SU-DHL-6 (cell line): Measurements from ENCODE around the gene SKI.

ENCODE experiments used
- H2AFZ ChIP-seq: fragments of 200-600 bp; sonication (generic); 2 replicates; pipeline ENCODE4 v1.6.1; 2014; ENCODE audit warnings: low read depth, mild to moderate bottlenecking, moderate library complexity, mixed read lengths, antibody characterized with exemption, low read length; ENCODE audit not compliant: severe bottlenecking
- H3F3A ChIP-seq: fragments of 200-600 bp; shearing (Covaris generic); 2 replicates; pipeline ENCODE4 v1.6.0; 2016; ENCODE audit warnings: antibody characterized with exemption, mild to moderate bottlenecking; ENCODE audit not compliant: insufficient read depth
- H3K27ac ChIP-seq: fragments of 200-600 bp; sonication (generic); 2 replicates; pipeline ENCODE4 v1.5.1; 2016; ENCODE audit warnings: low read depth, mild to moderate bottlenecking, low read length, moderate library complexity, mixed read lengths
- H3K27me3 ChIP-seq: fragments of 200-600 bp; sonication (generic), shearing (Covaris generic); 2 replicates; pipeline ENCODE4 v1.6.0; 2014; ENCODE audit warnings: mild to moderate bottlenecking, low read length
- H3K36me3 ChIP-seq: fragments of 200-600 bp; sonication (generic); 2 replicates; pipeline ENCODE4 v1.6.1; 2014; ENCODE audit warnings: mild to moderate bottlenecking, low read length, mixed read lengths
- H3K4me2 ChIP-seq: fragments of 300-600, 200-600 bp; shearing (Covaris generic), sonication (generic); 2 replicates; pipeline ENCODE4 v1.6.0; 2014; ENCODE audit warnings: low read length, low read depth, mild to moderate bottlenecking; ENCODE audit not compliant: poor library complexity, severe bottlenecking
- H3K4me3 ChIP-seq: fragments of 200-600 bp; sonication (generic); 2 replicates; pipeline ENCODE4 v1.5.1; 2014; ENCODE audit warnings: antibody characterized with exemption, low read length, mild to moderate bottlenecking, mixed read lengths; ENCODE audit not compliant: insufficient read depth, poor library complexity, severe bottlenecking
- H3K79me2 ChIP-seq: fragments of 200-600 bp; sonication (generic); 2 replicates; pipeline ENCODE4 v1.6.1; 2014; ENCODE audit warnings: mild to moderate bottlenecking, low read length, moderate library complexity; ENCODE audit not compliant: insufficient read depth
- H3K9ac ChIP-seq: fragments of 200-600 bp; sonication (generic); 2 replicates; pipeline ENCODE4 v1.7.0; 2014; ENCODE audit warnings: mild to moderate bottlenecking, low read length
- H3K9me2 ChIP-seq: fragments of 200-600 bp; sonication (generic); replicated peaks from 2 replicates; pipeline ENCODE4 v1.6.1; 2014; ENCODE audit warnings: low read length; ENCODE audit not compliant: insufficient read depth
- H3K9me3 ChIP-seq: fragments of 200-600 bp; sonication (generic); 2 replicates; pipeline ENCODE4 v1.6.1; 2014; ENCODE audit warnings: low read length, mixed read lengths; ENCODE audit not compliant: insufficient read depth
- H4K20me1 ChIP-seq: fragments of 200-600 bp; sonication (generic); 2 replicates; pipeline ENCODE4 v1.6.1; 2014; ENCODE audit warnings: low read depth, mild to moderate bottlenecking, antibody characterized with exemption, low read length, moderate library complexity, mixed read lengths
- EZH2phosphoT487 ChIP-seq: fragments of 200-600 bp; sonication (generic), shearing (Covaris generic); conservative IDR thresholded peaks from 2 replicates; pipeline ENCODE4 v1.6.1; 2018; ENCODE audit warnings: mild to moderate bottlenecking, antibody characterized with exemption, low read length, moderate library complexity, mixed read lengths
- TF ChIP-seq, protein P1 (sequence below): fragments of 200-600 bp; sonication (generic); IDR thresholded peaks from one replicate; pipeline ENCODE4 v1.5.1; 2017; ENCODE audit warnings: antibody characterized with exemption, mild to moderate bottlenecking, low read length, moderate library complexity; ENCODE audit not compliant: insufficient read depth, poor library complexity, severe bottlenecking

The SKI gene

DNA sequence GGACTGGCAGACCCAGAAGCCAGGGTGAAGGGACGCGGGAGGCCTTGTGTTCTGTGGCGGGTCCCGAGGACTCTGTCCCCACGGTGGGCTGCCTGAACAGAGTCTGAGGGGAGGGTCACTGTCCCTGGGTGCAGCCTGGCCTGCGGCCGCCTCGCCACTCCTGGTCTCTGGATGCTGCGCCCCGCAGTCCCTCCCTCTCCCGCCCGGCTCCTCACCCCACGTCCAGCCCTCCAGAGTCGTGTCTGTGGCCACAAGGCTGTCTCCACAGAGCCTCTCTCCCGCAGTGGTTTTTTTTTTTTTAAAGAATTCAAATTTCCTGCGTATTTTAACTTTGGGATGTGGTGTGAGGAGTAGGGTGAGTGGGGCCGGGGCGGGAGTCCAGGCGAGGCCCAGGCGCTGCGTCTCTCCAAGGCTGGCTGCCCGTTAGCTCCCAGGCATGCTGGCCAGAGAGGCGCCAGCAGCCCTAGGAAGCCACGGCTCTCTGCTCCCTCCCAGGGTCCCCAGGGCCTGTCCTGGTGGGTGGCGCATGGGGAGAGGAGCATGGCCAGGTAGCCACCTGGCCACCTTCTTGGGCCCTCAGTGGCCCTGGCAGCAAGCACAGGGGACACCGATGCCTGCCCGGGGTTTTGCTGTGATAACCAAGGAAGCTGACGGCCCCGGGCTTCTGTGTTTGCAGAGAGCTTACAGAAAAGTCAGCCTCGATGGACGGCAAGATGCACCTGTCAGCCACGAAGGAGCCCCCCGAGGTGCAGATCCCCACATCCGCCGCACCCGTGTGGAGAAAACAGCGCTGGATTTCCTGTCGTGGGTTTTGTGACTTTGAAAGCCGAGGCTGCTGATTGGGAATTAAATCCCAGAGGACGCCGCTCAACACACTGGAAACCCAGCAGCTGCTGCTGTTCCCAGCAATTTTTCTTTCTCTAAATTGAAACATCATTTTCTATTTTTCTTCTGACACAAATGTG is 90.5 kb downstream of the SKI start:
- Histone ChIP-seq H3K9me3 (no peaks in the 10 kb centered on the region), H3K9ac (no peak overlapping the region), H3K27me3 (no peaks in the 10 kb centered on the region), H4K20me1 (no peaks in the 10 kb centered on the region), H3F3A (no peaks in the 10 kb centered on the region), H3K36me3 (no peaks in the 10 kb centered on the region), H3K4me2 (no peak overlapping the region), H3K79me2 (no peaks in the 10 kb centered on the region), H2AFZ (no peak overlapping the region), H3K27ac (no peak overlapping the region), H3K4me3 (no peak overlapping the region), H3K9me2 (no peaks in the 10 kb centered on the region)
- TF ChIP-seq, protein P1, sequence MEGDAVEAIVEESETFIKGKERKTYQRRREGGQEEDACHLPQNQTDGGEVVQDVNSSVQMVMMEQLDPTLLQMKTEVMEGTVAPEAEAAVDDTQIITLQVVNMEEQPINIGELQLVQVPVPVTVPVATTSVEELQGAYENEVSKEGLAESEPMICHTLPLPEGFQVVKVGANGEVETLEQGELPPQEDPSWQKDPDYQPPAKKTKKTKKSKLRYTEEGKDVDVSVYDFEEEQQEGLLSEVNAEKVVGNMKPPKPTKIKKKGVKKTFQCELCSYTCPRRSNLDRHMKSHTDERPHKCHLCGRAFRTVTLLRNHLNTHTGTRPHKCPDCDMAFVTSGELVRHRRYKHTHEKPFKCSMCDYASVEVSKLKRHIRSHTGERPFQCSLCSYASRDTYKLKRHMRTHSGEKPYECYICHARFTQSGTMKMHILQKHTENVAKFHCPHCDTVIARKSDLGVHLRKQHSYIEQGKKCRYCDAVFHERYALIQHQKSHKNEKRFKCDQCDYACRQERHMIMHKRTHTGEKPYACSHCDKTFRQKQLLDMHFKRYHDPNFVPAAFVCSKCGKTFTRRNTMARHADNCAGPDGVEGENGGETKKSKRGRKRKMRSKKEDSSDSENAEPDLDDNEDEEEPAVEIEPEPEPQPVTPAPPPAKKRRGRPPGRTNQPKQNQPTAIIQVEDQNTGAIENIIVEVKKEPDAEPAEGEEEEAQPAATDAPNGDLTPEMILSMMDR = no peak
- no peak for TF ChIP-seq EZH2phosphoT487

- Histone ChIP-seq H3K4me2 (no peak overlapping the region), H3K27ac (no peak overlapping the region), H3K9me2 (no peaks in the 10 kb centered on the region), H3K27me3 (no peaks in the 10 kb centered on the region), H3K79me2 (no peaks in the 10 kb centered on the region), H3K9ac (no peak overlapping the region), H3K9me3 (no peaks in the 10 kb centered on the region), H3F3A (no peaks in the 10 kb centered on the region), H3K4me3 (no peak overlapping the region), H3K36me3 (no peaks in the 10 kb centered on the region), H4K20me1 (no peaks in the 10 kb centered on the region), H2AFZ (no peak overlapping the region)
- TF ChIP-seq, protein P1 = no peak
- TF ChIP-seq EZH2phosphoT487 = no peak
These were observed 91.2 kb downstream of the SKI start for GRCh38 chr1:2319291-2319690.

- Histone ChIP-seq H3K9me2 (no peaks in the 10 kb centered on the region), H2AFZ (no peak overlapping the region), H3F3A (no peaks in the 10 kb centered on the region), H3K27me3 (no peaks in the 10 kb centered on the region), H3K4me3 (no peak overlapping the region), H3K36me3 (no peaks in the 10 kb centered on the region), H3K4me2 (no peak overlapping the region), H3K9me3 (no peaks in the 10 kb centered on the region), H3K79me2 (no peaks in the 10 kb centered on the region), H4K20me1 (no peaks in the 10 kb centered on the region), H3K9ac (no peak overlapping the region), H3K27ac (no peak overlapping the region)
- TF ChIP-seq EZH2phosphoT487 = no peak
- TF ChIP-seq, protein P1 = no peak
These were observed 91.9 kb downstream of the SKI start for GRCh38 chr1:2320006-2320405.
